ENCODE data around the gene ZNF316.

The ZNF316 gene

GRCh38 chr7:6691609-6692106 is 54.5 kb downstream of the ZNF316 start:
- DNase-seq: peak; percentile 15

DNA sequence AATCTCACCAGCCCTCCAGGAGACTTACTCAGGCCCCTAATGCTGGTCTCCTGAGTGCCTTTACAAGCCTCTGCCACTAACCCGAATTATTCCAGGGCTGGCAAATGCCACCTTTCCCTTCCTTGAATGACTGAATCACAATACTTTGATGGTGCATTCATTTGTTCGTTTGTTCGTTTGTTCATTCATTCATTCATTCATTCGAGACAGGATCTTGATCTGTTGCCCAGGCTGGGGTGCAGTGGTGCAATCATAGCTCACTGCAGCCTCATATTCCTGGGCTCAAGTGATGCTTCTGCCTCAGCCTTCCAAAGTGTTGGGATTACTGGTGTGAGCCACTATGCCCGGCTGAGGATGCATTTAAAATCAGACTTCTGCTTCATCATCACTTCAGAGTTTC is 63.7 kb downstream of the ZNF316 start:
- no peak for DNase-seq

- no peak for DNase-seq
Observed at GRCh38 chr7:6701860-6702259, 64.7 kb downstream of the ZNF316 start.
